Liver (tissue), 3 donors: ENCODE measurements around the gene HIF3A.

ENCODE experiments used
- MAX ChIP-seq: IDR thresholded peaks from 2 replicates; pipeline ENCODE4 v1.6.1; 2016; ENCODE audit warnings: antibody characterized with exemption
- NR2F2 ChIP-seq: IDR thresholded peaks from 2 replicates; pipeline ENCODE4 v1.6.1; 2016; ENCODE audit warnings: antibody characterized with exemption
- RAD21 ChIP-seq, 2 donors: IDR thresholded peaks; 2 replicates each; pipeline ENCODE4 v1.6.1; 2016; ENCODE audit warnings: antibody characterized with exemption in 2 of 2, mild to moderate bottlenecking in 2 of 2
- TF ChIP-seq, protein P1 (sequence below): fragments of 150-350 bp; IDR thresholded peaks from 2 replicates; pipeline ENCODE4 v1.5.1; 2017; ENCODE audit warnings: improper control_type of control experiment, low read depth, low read length; ENCODE audit not compliant: missing input control
- donor health status: healthy.
- donor health status: healthy.

DNA sequence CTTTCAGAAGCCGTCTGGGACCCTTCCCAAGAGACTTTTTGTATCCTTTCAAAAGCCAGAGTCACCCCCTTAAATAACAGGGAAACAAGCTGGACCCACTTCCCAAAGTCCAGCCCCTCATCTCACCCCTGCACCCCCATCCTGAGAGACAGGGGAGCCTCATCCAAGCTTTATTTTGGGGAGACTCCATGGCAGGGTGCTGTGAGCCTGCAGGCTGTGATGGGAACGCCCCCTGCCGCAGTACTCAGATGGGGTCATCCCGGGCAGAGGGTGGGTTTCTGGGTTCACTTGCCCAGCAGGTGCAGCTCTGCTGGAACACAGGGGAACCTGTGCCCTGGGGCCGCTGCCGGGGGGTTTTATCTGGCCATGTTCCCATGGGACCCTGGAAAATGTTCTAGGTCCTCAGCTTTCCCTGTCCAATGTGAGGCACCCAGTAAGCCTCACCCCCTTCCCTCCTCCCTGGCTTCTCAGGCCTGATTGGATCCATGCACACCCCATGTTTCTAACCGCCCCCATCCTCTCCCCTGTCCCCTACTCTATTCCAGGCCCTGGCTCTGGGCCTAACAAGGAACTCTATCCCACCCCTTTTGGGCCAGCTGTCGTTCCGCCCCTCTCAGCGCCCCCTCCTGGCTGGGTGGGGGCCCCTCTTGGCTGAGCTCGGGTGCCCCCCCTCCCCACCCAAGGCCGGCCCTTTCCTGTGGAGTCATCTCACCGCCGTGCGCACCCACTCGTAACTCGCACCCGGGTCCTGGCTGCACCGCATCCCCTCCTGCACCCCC lies 1.0 kb downstream of the HIF3A start:
- TF ChIP-seq, protein P1, sequence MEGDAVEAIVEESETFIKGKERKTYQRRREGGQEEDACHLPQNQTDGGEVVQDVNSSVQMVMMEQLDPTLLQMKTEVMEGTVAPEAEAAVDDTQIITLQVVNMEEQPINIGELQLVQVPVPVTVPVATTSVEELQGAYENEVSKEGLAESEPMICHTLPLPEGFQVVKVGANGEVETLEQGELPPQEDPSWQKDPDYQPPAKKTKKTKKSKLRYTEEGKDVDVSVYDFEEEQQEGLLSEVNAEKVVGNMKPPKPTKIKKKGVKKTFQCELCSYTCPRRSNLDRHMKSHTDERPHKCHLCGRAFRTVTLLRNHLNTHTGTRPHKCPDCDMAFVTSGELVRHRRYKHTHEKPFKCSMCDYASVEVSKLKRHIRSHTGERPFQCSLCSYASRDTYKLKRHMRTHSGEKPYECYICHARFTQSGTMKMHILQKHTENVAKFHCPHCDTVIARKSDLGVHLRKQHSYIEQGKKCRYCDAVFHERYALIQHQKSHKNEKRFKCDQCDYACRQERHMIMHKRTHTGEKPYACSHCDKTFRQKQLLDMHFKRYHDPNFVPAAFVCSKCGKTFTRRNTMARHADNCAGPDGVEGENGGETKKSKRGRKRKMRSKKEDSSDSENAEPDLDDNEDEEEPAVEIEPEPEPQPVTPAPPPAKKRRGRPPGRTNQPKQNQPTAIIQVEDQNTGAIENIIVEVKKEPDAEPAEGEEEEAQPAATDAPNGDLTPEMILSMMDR: no peak
- TF ChIP-seq MAX (no peak), NR2F2 (no peak), RAD21 (IDR thresholded peaks at IDR 0.05) (no peak)
